H7 (cell line): ENCODE results near the gene NUP37. TPM values are rescaled to one million over a fixed set of nuclear protein-coding genes. Genes with fewer than 3 reads are reported as not detected.
A peak's percentile ranks its signal among the peaks of the same experiment; 100 is the strongest.

Experiments used
- DNase-seq: peaks from one replicate; pipeline ENCODE4 v3.0.0; 2012
- H3K27me3 ChIP-seq: 2 replicates; pipeline ENCODE4 v1.6.0; 2011; ENCODE audit warnings: mild to moderate bottlenecking, low read length; ENCODE audit not compliant: control insufficient read depth, insufficient read depth
- H3K36me3 ChIP-seq: replicated peaks from 2 replicates; pipeline ENCODE4 v1.5.1; 2011; ENCODE audit warnings: low read length; ENCODE audit not compliant: control insufficient read depth, insufficient read depth
- H3K4me3 ChIP-seq: 2 replicates; pipeline ENCODE4 v1.5.1; 2011; ENCODE audit warnings: low read depth, mild to moderate bottlenecking, control low read depth, low read length, moderate library complexity; ENCODE audit not compliant: insufficient read depth
- total RNA-seq: library from RNA; depleted of rRNA; stranded (reverse); fragments of >200 nt; shearing (Covaris generic); gene quantifications from 2 replicates; pipeline ENCODE4 v1.2.3, GENCODE V29; 2014; rRNA removed

The NUP37 gene
- total RNA-seq, 1 experiment from 2014 or later: 88.5 TPM

GRCh38 chr12:102026728-102027127 is 93.2 kb downstream of the NUP37 start:
- Histone ChIP-seq H3K27me3 (no peaks in the 10 kb centered on the region), H3K36me3 (no peaks in the 10 kb centered on the region), H3K4me3 (no peak overlapping the region)
- DNase-seq: peak; percentile 16

GRCh38 chr12:102024765-102025164 is 95.1 kb downstream of the NUP37 start:
- H3K4me3 ChIP-seq: no peak overlapping the region
- no peaks in the 10 kb centered on the region for H3K36me3 ChIP-seq
- no peaks in the 10 kb centered on the region for H3K27me3 ChIP-seq
- no peak for DNase-seq

GRCh38 chr12:102023343-102023930 is 96.5 kb downstream of the NUP37 start:
- H3K4me3 ChIP-seq: no peak overlapping the region
- no peaks in the 10 kb centered on the region for H3K27me3 ChIP-seq
- no peak for DNase-seq
- H3K36me3 ChIP-seq: no peaks in the 10 kb centered on the region

Other genes with a start within 250 kb of the NUP37 start
- gene DRAM1, start 242.5 kb downstream of the NUP37 start, total RNA-seq: 1.0 and 1.6 TPM in 2 replicates
- 9.8 and 13.6 TPM in 2 replicates for gene WASHC3, start 58.1 kb downstream of the NUP37 start, total RNA-seq
- 30.9 and 33.5 TPM in 2 replicates for gene PARPBP, start 69 bp upstream of the NUP37 start, total RNA-seq
- gene PMCH, start 77.7 kb upstream of the NUP37 start, total RNA-seq: not detected in 2 replicates